Measurements from ENCODE around the gene APMAP. TPM values are rescaled to one million over a fixed set of nuclear protein-coding genes. Genes with fewer than 3 reads are reported as not detected.

APMAP gene
- total RNA-seq, 2 experiments from 2014 or later, result 27.7 to 28.0 TPM

DNA sequence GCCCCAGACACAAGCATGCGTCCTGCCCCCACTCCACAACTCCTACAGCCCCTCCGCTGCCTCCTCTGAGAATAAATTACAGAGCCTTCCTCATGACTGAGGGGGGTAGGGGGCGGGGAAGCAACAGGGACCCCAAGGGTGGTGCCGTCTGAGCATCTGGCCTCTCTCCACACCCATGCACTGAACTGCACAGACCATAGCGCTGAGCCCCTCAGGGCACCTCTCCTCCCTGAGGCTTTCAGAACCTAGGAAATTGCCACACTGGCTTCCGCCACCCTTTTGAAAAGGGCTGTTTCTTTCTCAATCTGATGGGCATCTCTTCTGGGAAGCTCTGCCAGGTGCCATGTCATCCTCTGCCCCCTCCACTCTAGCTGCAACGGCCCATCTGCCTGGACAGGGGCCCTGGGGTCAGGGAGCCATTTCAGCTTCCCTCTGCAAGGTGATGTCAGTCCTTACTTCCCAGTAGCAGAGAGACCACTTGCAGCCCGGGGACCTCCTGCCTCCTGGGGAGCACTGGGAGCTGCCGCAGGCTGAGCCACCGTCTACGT is 40.9 kb downstream of the APMAP start:
- intact Hi-C loops (cut with micrococcal nuclease; ENCODE audit: unreplicated experiment), result no loop called here
- ChIA-PET CTCF (ENCODE audit: unreplicated experiment) (no interaction called here), POLR2A (no interaction called here)
- Histone ChIP-seq H3K4me3 (ENCODE audit: low read depth, low read length, poor library complexity, severe bottlenecking) (no peak overlapping the region), H3K4me1 (ENCODE audit: insufficient read depth, low read length, poor library complexity, severe bottlenecking) (peaks cover 9% of the 10 kb centered on the region), H2AFZ (ENCODE audit: low read length) (no peak overlapping the region), H3K79me2 (ENCODE audit: insufficient read depth, low read depth, low read length) (no peaks in the 10 kb centered on the region), H3K9me2 (ENCODE audit: insufficient read depth, low read length) (no peaks in the 10 kb centered on the region), H3K9me3 (ENCODE audit: low read length) (no peaks in the 10 kb centered on the region), H3K4me2 (ENCODE audit: low read length) (no peak overlapping the region), H3K36me3 (ENCODE audit: insufficient read depth, low read length) (no peaks in the 10 kb centered on the region), H4K20me1 (ENCODE audit: insufficient read depth, low read length) (no peaks in the 10 kb centered on the region), H3K27ac (ENCODE audit: low read depth, low read length, poor library complexity, severe bottlenecking) (no peak overlapping the region)
- BruUV-seq (replicated peaks), result no TSS peak
- TF ChIP-seq EZH2phosphoT487 (IDR thresholded peaks at IDR 0.05; ENCODE audit: borderline replicate concordance, low read depth, low read length), result no peak
- TF ChIP-seq, protein P1, sequence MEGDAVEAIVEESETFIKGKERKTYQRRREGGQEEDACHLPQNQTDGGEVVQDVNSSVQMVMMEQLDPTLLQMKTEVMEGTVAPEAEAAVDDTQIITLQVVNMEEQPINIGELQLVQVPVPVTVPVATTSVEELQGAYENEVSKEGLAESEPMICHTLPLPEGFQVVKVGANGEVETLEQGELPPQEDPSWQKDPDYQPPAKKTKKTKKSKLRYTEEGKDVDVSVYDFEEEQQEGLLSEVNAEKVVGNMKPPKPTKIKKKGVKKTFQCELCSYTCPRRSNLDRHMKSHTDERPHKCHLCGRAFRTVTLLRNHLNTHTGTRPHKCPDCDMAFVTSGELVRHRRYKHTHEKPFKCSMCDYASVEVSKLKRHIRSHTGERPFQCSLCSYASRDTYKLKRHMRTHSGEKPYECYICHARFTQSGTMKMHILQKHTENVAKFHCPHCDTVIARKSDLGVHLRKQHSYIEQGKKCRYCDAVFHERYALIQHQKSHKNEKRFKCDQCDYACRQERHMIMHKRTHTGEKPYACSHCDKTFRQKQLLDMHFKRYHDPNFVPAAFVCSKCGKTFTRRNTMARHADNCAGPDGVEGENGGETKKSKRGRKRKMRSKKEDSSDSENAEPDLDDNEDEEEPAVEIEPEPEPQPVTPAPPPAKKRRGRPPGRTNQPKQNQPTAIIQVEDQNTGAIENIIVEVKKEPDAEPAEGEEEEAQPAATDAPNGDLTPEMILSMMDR (conservative IDR thresholded peaks at IDR 0.05; ENCODE audit: low read length), result no peak
- DNase-seq (ENCODE audit: low spot score), result no peak

DNA sequence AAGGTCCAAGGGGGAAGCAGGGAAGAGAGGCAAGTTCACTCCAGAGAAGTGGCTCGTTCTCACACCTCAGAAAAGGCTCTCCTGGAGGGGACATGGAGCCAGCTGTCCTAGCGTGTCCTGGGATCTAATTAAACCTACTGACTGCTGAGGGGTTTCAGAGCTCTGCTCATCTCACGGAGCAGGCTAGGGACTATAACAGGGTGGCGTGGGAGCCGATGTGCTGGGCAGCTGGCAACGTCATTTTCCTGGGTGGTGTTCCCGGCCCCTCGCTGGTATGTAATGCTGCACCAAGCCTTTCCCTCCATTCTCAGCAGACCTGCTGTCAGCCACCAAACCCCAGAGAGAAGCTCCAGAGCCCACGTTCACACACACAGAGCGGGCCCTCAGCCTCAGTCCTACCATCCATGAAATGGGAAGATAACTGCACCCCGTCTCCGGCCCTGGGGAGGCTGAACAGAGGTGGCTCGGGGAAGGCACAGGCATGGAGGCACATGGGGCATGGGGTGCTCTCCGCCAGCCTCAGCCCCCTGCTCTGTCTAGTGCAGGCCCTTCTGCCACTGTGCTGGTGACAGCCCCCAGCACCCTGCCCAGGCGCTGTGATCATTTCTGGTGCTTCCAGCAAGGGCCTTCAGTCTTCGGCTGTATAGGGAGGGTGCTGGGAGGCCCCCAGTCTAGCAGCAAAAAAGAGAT is 41.6 kb downstream of the APMAP start:
- ChIA-PET POLR2A (no interaction called here), CTCF (ENCODE audit: unreplicated experiment) (no interaction called here)
- no peak overlapping the region for H3K27ac ChIP-seq (ENCODE audit: low read depth, low read length, poor library complexity, severe bottlenecking)
- H3K4me3 ChIP-seq (ENCODE audit: low read depth, low read length, poor library complexity, severe bottlenecking), result no peak overlapping the region
- H3K4me1 ChIP-seq (ENCODE audit: insufficient read depth, low read length, poor library complexity, severe bottlenecking), result peaks cover 9% of the 10 kb centered on the region
- H3K9me2 ChIP-seq (ENCODE audit: insufficient read depth, low read length), result no peaks in the 10 kb centered on the region
- H2AFZ ChIP-seq (ENCODE audit: low read length), result no peak overlapping the region
- no TSS peak for BruUV-seq (replicated peaks)
- no peak for DNase-seq (ENCODE audit: low spot score)
- no peaks in the 10 kb centered on the region for H4K20me1 ChIP-seq (ENCODE audit: insufficient read depth, low read length)
- TF ChIP-seq EZH2phosphoT487 (IDR thresholded peaks at IDR 0.05; ENCODE audit: borderline replicate concordance, low read depth, low read length), result no peak
- TF ChIP-seq, protein P1 (conservative IDR thresholded peaks at IDR 0.05; ENCODE audit: low read length), result no peak
- H3K9me3 ChIP-seq (ENCODE audit: low read length), result no peaks in the 10 kb centered on the region
- no peak overlapping the region for H3K4me2 ChIP-seq (ENCODE audit: low read length)
- intact Hi-C loops (cut with micrococcal nuclease; ENCODE audit: unreplicated experiment), result no loop called here
- H3K79me2 ChIP-seq (ENCODE audit: insufficient read depth, low read depth, low read length), result no peaks in the 10 kb centered on the region
- H3K36me3 ChIP-seq (ENCODE audit: insufficient read depth, low read length), result no peaks in the 10 kb centered on the region

DNA sequence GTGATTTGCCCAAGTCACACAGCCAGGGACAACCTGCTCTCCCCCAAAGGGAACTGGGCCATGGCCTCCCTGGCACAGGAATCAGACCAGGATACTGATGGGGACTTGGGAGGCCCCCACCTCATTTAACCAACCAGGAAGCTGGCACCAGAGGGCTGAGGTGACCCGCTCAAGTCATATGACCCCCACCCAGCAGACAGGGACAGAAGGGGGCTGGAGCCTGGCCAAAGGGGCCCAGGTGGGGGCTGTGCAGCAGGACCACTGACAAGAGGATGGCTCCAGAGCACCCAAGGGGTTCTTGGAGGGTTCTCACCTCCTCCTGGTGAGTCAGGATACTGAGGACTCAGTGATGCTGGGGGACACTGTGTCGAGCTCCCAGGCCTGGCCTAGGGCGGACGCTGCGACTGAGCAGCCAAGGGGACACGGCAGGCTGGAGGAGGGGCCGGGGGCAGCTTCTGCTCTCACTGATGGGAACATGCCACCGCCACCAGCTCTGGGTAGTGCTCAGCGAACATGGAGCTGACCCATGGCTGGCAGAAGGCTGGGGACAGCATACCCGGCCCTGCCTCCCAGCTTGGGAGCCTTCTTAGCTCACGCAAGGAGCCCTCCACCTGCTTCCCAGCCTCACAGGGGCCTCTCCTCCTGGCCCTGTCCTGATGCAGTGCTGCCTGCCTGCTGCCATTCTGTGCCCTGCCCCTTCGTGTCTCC is 42.3 kb downstream of the APMAP start:
- Histone ChIP-seq H3K36me3 (ENCODE audit: insufficient read depth, low read length) (no peaks in the 10 kb centered on the region), H3K4me1 (ENCODE audit: insufficient read depth, low read length, poor library complexity, severe bottlenecking) (peaks cover 6% of the 10 kb centered on the region), H3K4me2 (ENCODE audit: low read length) (no peak overlapping the region), H3K79me2 (ENCODE audit: insufficient read depth, low read depth, low read length) (no peaks in the 10 kb centered on the region), H3K9me3 (ENCODE audit: low read length) (no peaks in the 10 kb centered on the region), H4K20me1 (ENCODE audit: insufficient read depth, low read length) (no peaks in the 10 kb centered on the region), H3K27ac (ENCODE audit: low read depth, low read length, poor library complexity, severe bottlenecking) (no peak overlapping the region), H2AFZ (ENCODE audit: low read length) (no peak overlapping the region), H3K4me3 (ENCODE audit: low read depth, low read length, poor library complexity, severe bottlenecking) (no peak overlapping the region), H3K9me2 (ENCODE audit: insufficient read depth, low read length) (no peaks in the 10 kb centered on the region)
- intact Hi-C loops (cut with micrococcal nuclease; ENCODE audit: unreplicated experiment), result no loop called here
- POLR2A ChIA-PET, result no interaction called here
- no TSS peak for BruUV-seq (replicated peaks)
- CTCF ChIA-PET (ENCODE audit: unreplicated experiment), result no interaction called here
- no peak for TF ChIP-seq EZH2phosphoT487 (IDR thresholded peaks at IDR 0.05; ENCODE audit: borderline replicate concordance, low read depth, low read length)
- TF ChIP-seq, protein P1 (conservative IDR thresholded peaks at IDR 0.05; ENCODE audit: low read length), result no peak
- DNase-seq (ENCODE audit: low spot score), result no peak
